CD1c-positive myeloid dendritic cell (primary cell): Measurements from ENCODE around the gene GEMIN7.
"Not testable (repeated sequence)": the region's sequence is repeated elsewhere in the genome, so short reads cannot be mapped to it uniquely, and the experiment has no call there.

Experiments used
- DNase-seq: peaks from one replicate; pipeline ENCODE4 v3.0.0-alpha.2; 2016; ENCODE audit errors: extremely low spot score

The GEMIN7 gene

DNA sequence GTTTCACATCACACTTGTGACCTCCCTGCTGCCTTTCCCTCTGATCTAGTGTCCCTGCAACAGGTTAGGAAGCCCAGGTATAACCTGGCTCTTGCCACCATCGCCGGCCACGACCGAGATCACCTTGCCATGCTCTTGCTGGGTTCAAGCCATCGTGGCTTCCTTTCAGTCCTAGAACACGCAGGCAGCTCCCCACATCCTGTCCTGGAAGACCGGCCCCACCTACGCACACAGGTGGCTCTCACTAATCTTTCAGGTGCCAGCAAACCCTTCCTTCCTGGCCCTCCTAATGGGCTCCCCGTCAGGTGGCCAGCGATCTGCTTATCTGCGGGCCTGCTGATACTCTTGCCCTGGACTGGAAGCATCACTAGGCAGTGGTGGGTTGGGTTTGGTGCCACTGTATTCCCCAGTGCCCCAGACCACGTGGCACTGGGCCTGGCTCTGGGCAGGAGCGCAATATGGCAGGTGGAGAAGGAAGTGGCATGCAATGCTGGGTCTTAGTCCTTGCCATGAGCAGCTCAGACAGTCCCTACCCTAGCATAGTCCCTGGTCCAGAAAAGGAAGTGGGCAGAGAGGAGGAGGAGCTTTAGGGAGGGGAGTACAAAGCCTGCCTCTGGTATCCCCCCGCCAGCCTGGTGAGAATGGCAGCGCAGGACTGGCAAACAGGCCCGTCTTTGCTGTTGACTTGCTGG, 25.7 kb downstream of the GEMIN7 start:
- DNase-seq: no peak

GRCh38 chr19:45106363-45106762, 27.3 kb downstream of the GEMIN7 start:
- not testable (repeated sequence) for DNase-seq

- no peak for DNase-seq
Measured at GRCh38 chr19:45107621-45108150, 28.6 kb downstream of the GEMIN7 start.

GRCh38 chr19:45110851-45111266, 31.8 kb downstream of the GEMIN7 start:
- DNase-seq: peak; percentile 38

DNA sequence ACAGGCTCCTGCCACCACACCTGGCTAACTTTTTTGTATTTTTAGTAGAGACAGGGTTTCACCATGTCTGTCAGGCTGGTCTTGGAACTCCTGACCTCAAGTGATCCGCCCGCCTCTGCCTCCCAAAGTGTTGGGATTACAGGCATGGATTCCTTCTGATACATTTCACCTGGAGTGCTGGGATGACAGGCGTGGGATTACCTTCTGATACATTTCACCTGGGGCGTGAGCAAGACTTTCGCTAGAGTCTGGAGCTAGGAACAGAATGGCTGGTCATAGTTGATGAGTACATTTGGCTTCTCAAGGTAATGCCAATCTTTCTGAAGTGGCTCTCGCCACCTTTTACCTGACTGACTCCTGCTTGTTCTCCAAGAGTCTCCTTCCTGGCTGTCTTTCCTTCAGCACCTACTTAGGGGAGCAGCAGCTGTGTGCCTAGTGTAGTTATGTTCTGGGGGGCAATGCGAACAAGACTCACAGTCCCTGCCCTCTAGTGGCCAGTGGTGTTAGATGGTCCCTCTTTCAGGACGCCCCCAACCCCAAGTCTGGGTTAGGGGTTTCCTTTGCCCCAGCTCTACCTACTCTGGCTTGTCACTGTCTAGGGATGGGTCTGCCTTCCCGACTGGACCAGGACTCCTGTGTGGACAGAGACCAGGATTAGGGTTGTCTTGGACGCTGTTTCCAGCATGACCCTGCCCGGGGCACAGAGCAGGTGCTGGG, 33.2 kb downstream of the GEMIN7 start:
- DNase-seq: no peak

- no peak for DNase-seq
Measured at GRCh38 chr19:45113628-45114027, 34.6 kb downstream of the GEMIN7 start.

DNA sequence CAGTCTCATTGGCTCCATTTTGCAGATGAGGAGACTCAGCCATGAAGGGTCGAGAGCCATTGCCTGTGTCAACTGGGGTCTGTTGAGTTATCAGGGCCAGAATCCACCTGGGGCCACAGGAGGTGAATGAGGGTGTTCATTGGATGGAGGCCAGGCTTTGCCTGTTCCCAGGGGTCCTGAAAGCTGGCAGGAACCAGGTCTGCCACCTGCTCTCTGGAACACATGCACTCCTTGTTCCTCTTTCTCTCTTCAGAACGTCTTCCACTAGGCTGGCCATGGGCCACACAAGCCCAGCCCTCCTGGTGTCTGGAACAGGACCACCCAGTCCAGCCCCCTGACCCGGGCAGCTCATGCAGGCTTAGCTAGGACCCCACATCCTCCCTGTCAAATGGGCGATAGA, 35.1 kb downstream of the GEMIN7 start:
- DNase-seq: no peak

GRCh38 chr19:45115809-45116615, 37.0 kb downstream of the GEMIN7 start:
- DNase-seq: peak; percentile 57

DNA sequence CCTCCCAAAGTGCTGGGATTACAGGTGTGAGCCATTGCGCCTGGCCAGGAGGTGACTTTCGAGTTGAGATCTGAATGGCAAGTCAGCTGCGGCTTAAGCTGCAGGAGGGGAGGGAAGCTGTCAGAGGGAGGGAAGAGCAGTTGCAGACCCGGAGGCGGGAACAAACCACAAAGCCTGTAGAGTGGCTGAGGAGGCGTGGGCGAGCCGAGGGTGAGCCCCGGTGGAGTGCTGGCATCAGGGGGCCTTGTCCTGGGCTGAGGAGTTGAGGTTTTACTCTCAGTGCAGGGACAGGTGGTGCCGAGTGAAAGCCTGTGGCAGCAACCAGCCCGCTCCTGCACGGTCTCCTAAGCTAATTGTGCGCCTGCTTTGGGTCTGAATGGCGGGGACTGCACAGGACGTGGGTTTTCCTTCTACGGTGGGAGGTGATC, 38.1 kb downstream of the GEMIN7 start:
- peak; percentile 75 for DNase-seq

DNA sequence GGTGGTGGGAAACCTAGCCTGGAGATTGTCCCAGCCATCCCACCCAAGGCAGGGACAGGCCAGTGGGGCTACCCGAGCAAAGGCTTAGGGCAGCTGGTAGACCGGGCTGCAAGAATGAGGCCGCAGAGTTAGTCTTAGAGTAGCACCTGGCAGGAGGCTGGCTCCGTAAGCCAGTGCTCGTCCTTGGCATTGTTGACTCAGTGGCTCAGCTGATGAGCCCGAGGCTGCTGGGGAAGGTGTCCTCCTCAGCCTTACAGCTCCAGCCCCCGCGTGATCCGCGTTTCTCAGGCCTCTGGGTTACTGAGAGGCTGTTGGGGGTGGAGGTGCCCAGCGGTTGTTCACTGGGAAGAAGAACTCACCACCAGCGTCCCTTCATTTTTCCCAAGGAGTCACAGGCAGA, 38.6 kb downstream of the GEMIN7 start:
- no peak for DNase-seq

GRCh38 chr19:45118106-45118505, 39.0 kb downstream of the GEMIN7 start:
- DNase-seq: no peak

- not testable (repeated sequence) for DNase-seq
Measured at GRCh38 chr19:45118591-45119355, 39.7 kb downstream of the GEMIN7 start.

GRCh38 chr19:45119582-45119981, 40.5 kb downstream of the GEMIN7 start:
- no peak for DNase-seq

GRCh38 chr19:45121827-45122345, 42.8 kb downstream of the GEMIN7 start:
- no peak for DNase-seq

GRCh38 chr19:45122832-45123231, 43.8 kb downstream of the GEMIN7 start:
- no peak for DNase-seq

GRCh38 chr19:45123440-45123850, 44.4 kb downstream of the GEMIN7 start:
- DNase-seq: no peak

GRCh38 chr19:45124021-45124420, 45.0 kb downstream of the GEMIN7 start:
- no peak for DNase-seq

- DNase-seq: no peak
Measured at GRCh38 chr19:45125360-45125759, 46.3 kb downstream of the GEMIN7 start.

DNA sequence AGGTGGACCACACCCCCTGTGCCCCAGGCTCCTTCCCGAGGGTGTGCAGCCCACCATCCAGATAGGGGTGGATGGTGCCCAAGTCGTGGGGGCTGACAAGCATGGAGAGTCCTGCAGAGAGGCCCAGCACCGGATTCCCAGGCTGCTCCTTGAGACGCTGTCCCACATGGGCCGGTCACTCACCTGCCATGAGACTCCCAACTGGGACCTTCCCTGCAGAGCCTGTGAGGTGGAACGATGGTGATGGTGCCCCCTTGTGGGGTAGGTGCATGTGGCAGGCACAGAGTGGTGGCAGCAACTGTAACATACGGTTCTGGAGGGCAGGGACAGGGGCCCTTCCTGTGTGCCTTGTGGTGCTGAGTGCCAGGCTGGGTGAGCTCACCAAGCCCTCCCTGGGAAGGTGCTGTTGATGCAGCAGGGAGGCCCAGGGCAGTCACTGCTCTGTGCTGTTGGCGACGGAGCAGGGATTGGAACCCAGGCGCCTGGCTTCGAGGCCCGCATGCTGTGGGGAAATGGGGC, 47.0 kb downstream of the GEMIN7 start:
- DNase-seq: peak; percentile 65

DNA sequence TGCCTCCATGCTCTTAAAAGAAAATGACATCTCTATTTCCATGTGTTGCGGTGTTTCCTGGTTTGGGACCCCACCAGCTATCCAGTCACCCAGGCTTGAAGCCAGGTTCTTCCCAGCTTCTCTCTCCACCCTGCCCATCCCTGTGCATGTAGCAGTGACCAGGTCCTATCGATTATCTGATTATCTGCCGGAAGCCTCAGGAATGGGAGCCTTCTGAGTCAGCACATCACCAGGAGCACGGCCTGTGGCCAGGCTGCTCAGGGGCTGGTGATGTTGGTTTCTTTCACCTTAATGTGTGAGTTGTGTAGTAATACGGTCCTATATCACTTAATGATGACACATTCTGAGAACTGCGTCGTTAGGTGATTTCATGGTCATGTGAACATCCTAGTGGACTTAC, 47.6 kb downstream of the GEMIN7 start:
- no peak for DNase-seq

- DNase-seq: no peak
Measured at GRCh38 chr19:45128146-45128545, 49.1 kb downstream of the GEMIN7 start.
